ENCODE results near the gene VDR. TPM values are rescaled to one million over a fixed set of nuclear protein-coding genes. Genes with fewer than 3 reads are reported as not detected.

Gene VDR
- total RNA-seq, 4 donors from 2014 or later: 1.9 to 6.0 (median 3.6) TPM

GRCh38 chr12:47860873-47861272 is 43.9 kb downstream of the VDR start:
- TF ChIP-seq CTCF (IDR thresholded peaks at IDR 0.05; ENCODE audit: low read depth): no peak

- TF ChIP-seq CTCF (IDR thresholded peaks at IDR 0.05; ENCODE audit: low read depth): no peak
These were observed 44.4 kb downstream of the VDR start for GRCh38 chr12:47860279-47860841.

DNA sequence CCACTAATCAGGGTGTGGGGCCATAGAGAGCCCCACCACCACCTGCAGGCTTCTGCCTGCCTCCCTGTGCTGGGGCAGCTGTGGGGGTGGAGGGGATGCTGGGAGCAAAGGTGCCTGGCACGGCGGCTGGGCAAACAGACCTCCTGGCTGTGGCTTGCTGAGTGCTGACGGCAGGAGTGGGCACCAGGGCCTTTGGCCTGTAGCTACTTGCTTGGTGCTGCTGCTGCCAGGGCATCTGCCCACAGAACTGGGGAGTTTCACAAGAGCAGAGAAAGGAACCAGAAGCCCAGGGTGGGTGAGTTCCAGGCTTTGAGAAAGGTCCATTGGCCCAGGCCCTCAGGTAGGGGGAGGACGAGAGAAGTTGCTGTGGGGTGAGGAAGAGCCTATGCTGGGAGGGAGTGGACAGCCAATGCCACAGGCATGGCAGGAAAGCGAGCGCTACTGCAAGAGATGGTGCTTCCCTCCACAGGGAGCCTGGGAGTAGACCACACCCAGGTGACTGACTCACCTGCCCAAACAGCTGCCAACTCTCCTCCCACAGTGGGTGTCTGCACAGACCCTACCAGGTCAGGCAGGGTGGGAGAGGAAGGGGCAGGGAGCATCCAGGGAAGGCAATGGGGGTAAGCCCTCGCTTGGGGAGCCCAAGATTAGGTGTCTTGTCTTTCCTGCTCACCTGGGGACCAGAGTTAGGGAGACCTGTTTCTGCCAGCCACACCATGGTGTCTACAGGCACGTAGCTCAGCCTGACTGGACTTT is 46.1 kb downstream of the VDR start:
- TF ChIP-seq CTCF (IDR thresholded peaks at IDR 0.05; ENCODE audit: low read depth): no peak

- no peak for TF ChIP-seq CTCF (IDR thresholded peaks at IDR 0.05; ENCODE audit: low read depth)
These were observed 47.8 kb downstream of the VDR start for GRCh38 chr12:47856721-47857575.

DNA sequence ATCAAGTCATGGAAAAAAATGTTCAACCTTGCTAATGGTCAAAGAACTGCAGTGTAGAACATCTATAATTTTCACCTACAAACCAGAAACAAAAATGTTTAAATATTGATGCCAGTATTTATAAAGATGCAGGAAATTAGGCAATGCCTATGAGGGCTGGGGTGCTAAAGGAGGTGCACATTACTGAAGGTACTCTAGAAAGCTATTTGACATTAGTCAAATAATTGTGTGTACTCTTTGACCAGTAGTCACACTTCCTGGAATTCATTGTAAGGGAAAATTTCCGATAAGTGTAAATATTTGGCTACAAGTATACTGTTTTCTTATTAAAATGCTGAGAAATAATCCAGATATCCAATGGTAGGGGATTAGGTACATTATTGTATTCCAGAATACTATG is 48.7 kb downstream of the VDR start:
- TF ChIP-seq CTCF (IDR thresholded peaks at IDR 0.05; ENCODE audit: low read depth): no peak

DNA sequence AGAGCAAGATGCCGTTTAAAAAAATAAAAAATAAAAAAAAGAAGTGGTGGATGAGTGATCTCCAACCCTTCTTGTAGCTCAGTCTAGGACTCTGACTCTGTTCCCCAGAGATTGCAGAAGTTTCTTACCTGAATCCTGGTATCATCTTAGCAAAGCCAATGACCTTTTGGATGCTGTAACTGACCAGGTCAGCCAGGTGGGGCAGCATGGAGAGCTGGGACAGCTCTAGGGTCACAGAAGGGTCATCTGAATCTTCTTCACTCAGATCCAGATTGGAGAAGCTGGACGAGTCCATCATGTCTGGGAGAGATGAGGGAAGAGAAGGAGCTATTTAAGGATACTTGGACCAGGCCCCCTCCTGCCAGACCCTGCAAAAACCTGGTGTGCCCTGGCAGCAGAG is 49.3 kb downstream of the VDR start:
- no peak for TF ChIP-seq CTCF (IDR thresholded peaks at IDR 0.05; ENCODE audit: low read depth)

- TF ChIP-seq CTCF (IDR thresholded peaks at IDR 0.05; ENCODE audit: low read depth): no peak
These were observed 50.3 kb downstream of the VDR start for GRCh38 chr12:47854531-47854930.
